Activated CD8-positive, alpha-beta T cell treated with anti-CD3 and anti-CD28 coated beads for 36 hours (primary cell): Measurements from ENCODE around the gene SYNPO. TPM values are rescaled to one million over a fixed set of nuclear protein-coding genes. Genes with fewer than 3 reads are reported as not detected.

Experiments
- ATAC-seq: fragments of 200-7000 bp; cut with Tn5 transposase; one replicate; pipeline ENCODE4 v1.10.0; 2021; ENCODE audit warnings: mild to moderate bottlenecking, moderate library complexity
- CTCF ChIA-PET: fragments of 350-600 bp; sonication (Branson Sonifier 250); formaldehyde crosslinking; loops from one replicate; lab custom pipeline; 2021; ENCODE audit warnings: antibody characterized with exemption; lab: Charles Lee
- POLR2A ChIA-PET: fragments of 350-600 bp; sonication (Branson Sonifier 250); formaldehyde crosslinking; loops from one replicate; lab custom pipeline; 2021; ENCODE audit warnings: antibody characterized with exemption; lab: Charles Lee
- DNase-seq: peaks from one replicate; pipeline ENCODE4 v3.0.0-alpha.2; 2020
- H3K27ac Mint-ChIP-seq: one replicate; pipeline ENCODE4 v1.8.0; 2021; ENCODE audit warnings: mild to moderate bottlenecking, mixed read lengths
- H3K27me3 Mint-ChIP-seq: one replicate; pipeline ENCODE4 v1.8.0; 2021; ENCODE audit warnings: mixed read lengths
- H3K36me3 Mint-ChIP-seq: one replicate; pipeline ENCODE4 v1.8.0; 2021; ENCODE audit warnings: low read depth, mixed read lengths
- H3K4me1 Mint-ChIP-seq: one replicate; pipeline ENCODE4 v1.8.0; 2021; ENCODE audit warnings: low read depth, mixed read lengths
- H3K4me3 Mint-ChIP-seq: one replicate; pipeline ENCODE4 v1.8.0; 2021; ENCODE audit warnings: mild to moderate bottlenecking, moderate library complexity, mixed read lengths
- H3K9me3 Mint-ChIP-seq: one replicate; pipeline ENCODE4 v1.8.0; 2021; ENCODE audit warnings: mixed read lengths
- CTCF ChIP-seq: fragments of 200-600 bp; IDR thresholded peaks from one replicate; pipeline ENCODE4 v1.8.0; 2022; ENCODE audit warnings: antibody characterized with exemption, mild to moderate bottlenecking
- intact Hi-C: fragments of 100-400 bp; cut with micrococcal nuclease; formaldehyde crosslinking; loops from one replicate; pipeline ENCODE4 v1.10.0; 2022
- total RNA-seq, 2 experiments: library from RNA; stranded (reverse); gene quantifications; one replicate each; pipeline ENCODE4 v1.2.3, GENCODE V29; 2021

SYNPO gene
- total RNA-seq, 2 experiments from 2014 or later, result 0.18 to 0.22 TPM

GRCh38 chr5:150651382-150651781 lies 10.9 kb downstream of the SYNPO start:
- no peaks in the 10 kb centered on the region for H3K27me3 Mint-ChIP-seq
- ATAC-seq (no peak), DNase-seq (no peak)
- H3K27ac Mint-ChIP-seq, result no peak overlapping the region
- CTCF ChIA-PET, result interaction anchor here (0.6 to 0.7 kb wide), 2 partner anchors 74 to 99 kb away, joined by 3 read pairs; no protein-coding TSS in a partner anchor
- no peak overlapping the region for H3K4me3 Mint-ChIP-seq
- POLR2A ChIA-PET, result no interaction called here
- no peak for TF ChIP-seq CTCF
- H3K4me1 Mint-ChIP-seq, result peaks cover 3% of the 10 kb centered on the region
- no peaks in the 10 kb centered on the region for H3K9me3 Mint-ChIP-seq
- intact Hi-C loops, result no loop called here
- H3K36me3 Mint-ChIP-seq, result no peaks in the 10 kb centered on the region

- Mint-ChIP-seq H3K36me3 (no peaks in the 10 kb centered on the region), H3K4me3 (no peak overlapping the region), H3K9me3 (no peaks in the 10 kb centered on the region), H3K4me1 (peaks cover 3% of the 10 kb centered on the region), H3K27me3 (no peaks in the 10 kb centered on the region), H3K27ac (no peak overlapping the region)
- no peak for ATAC-seq
- intact Hi-C loops, result no loop called here
- POLR2A ChIA-PET, result no interaction called here
- no peak for DNase-seq
- TF ChIP-seq CTCF, result no peak
- CTCF ChIA-PET, result interaction anchor here (0.6 to 4.8 kb wide), 4 partner anchors 23 to 100 kb away, joined by 3 to 49 read pairs (median 3); no protein-coding TSS in a partner anchor
These were observed 11.6 kb downstream of the SYNPO start for GRCh38 chr5:150651924-150652671.

GRCh38 chr5:150653145-150653761 lies 12.8 kb downstream of the SYNPO start:
- ChIA-PET CTCF (interaction anchor here (1.0 to 4.8 kb wide), 3 partner anchors 93 to 196 kb away, joined by 3 to 49 read pairs (median 7); no protein-coding TSS in a partner anchor), POLR2A (interaction anchor here (0.7 to 1.0 kb wide), 2 partner anchors 47 to 194 kb away, joined by 3 read pairs; partner anchors contain the start of gene RBM22)
- no peak for TF ChIP-seq CTCF
- Mint-ChIP-seq H3K4me1 (peaks cover 3% of the 10 kb centered on the region), H3K27me3 (no peaks in the 10 kb centered on the region), H3K27ac (no peak overlapping the region), H3K4me3 (no peak overlapping the region), H3K9me3 (no peaks in the 10 kb centered on the region), H3K36me3 (no peaks in the 10 kb centered on the region)
- ATAC-seq, result no peak
- intact Hi-C loops, result no loop called here
- DNase-seq, result no peak

GRCh38 chr5:150653762-150654556 lies 13.5 kb downstream of the SYNPO start:
- POLR2A ChIA-PET, result interaction anchor here (1.0 kb wide), 1 partner anchor 195 kb away, joined by 3 read pairs; no protein-coding TSS in a partner anchor
- no peaks in the 10 kb centered on the region for H3K9me3 Mint-ChIP-seq
- DNase-seq, result no peak
- H3K4me1 Mint-ChIP-seq, result peaks cover 3% of the 10 kb centered on the region
- no peaks in the 10 kb centered on the region for H3K36me3 Mint-ChIP-seq
- no peak overlapping the region for H3K4me3 Mint-ChIP-seq
- CTCF ChIA-PET, result interaction anchor here (0.6 to 4.8 kb wide), 7 partner anchors 88 to 197 kb away, joined by 3 to 49 read pairs (median 3); no protein-coding TSS in a partner anchor
- no peaks in the 10 kb centered on the region for H3K27me3 Mint-ChIP-seq
- ATAC-seq, result no peak
- no peak for TF ChIP-seq CTCF
- intact Hi-C loops, result no loop called here
- H3K27ac Mint-ChIP-seq, result no peak overlapping the region
